ENCODE results near the gene TFIP11. TPM values are rescaled to one million over a fixed set of nuclear protein-coding genes. Genes with fewer than 3 reads are reported as not detected.

Gene TFIP11
- total and polyA plus RNA-seq, 10 of the 15 experiments (the other 5 are each of a cell fraction or from before 2014, with no cell fraction given): 14.2 to 43.3 (median 31.9) TPM

- WGBS (ENCODE audit: insufficient coverage, insufficient replicate concordance, low lambda C conversion rate, missing lambda C conversion rate): 94% methylated on average over 2 of the region's 2 CpGs
- ChIA-PET CTCF (no interaction called here), RAD21 (ENCODE audit: unreplicated experiment) (no interaction called here), SMC1A (ENCODE audit: uncharacterized antibody, unreplicated experiment) (no interaction called here), POLR2A (no interaction called here)
- TF ChIP-seq RB1 (IDR thresholded peaks at IDR 0.05; ENCODE audit: borderline replicate concordance) (no peak), ATF2 (IDR thresholded peaks at IDR 0.05; ENCODE audit: low read length) (no peak), PKNOX1 (IDR thresholded peaks at IDR 0.05) (no peak), SREBF1 (IDR thresholded peaks at IDR 0.05; ENCODE audit: low read length) (no peak), TBL1XR1 (IDR thresholded peaks at IDR 0.05; ENCODE audit: low read depth, low read length) (no peak), PAX8 (IDR thresholded peaks at IDR 0.05) (no peak), SP1 (IDR thresholded peaks at IDR 0.05; ENCODE audit: low read depth, low read length) (no peak), SUZ12 (IDR thresholded peaks at IDR 0.05; ENCODE audit: unreplicated experiment) (no peak), CBFB (IDR thresholded peaks at IDR 0.05; ENCODE audit: low read depth) (no peak)
- no peaks in the 10 kb centered on the region; the same call in 1 of the 2 replicates for H3K79me2 ChIP-seq (ENCODE audit: control insufficient read depth, insufficient read depth, low read length)
- in situ Hi-C loops (cut with MboI) (no loop called here), intact Hi-C loops (cut with micrococcal nuclease; ENCODE audit: unreplicated experiment) (no loop called here)
- H3K4me2 ChIP-seq (ENCODE audit: control insufficient read depth, insufficient read depth): no peak overlapping the region
- FAIRE-seq (no peak), ATAC-seq (no peak), DNase-seq (ENCODE audit: low read depth, low spot score) (no peak)
- H3K27me3 ChIP-seq (replicated peaks in 1 of 2; ENCODE audit: control insufficient read depth in 2 of 2, insufficient read depth in 2 of 2, low read length in 1 of 2): no peaks in the 10 kb centered on the region
- H3K27ac ChIP-seq (ENCODE audit: control insufficient read depth, insufficient read depth): no peak overlapping the region
- no peak overlapping the region for H3K4me3 ChIP-seq
- no peak overlapping the region for H3K9ac ChIP-seq (ENCODE audit: control insufficient read depth, insufficient read depth, low read length)
- BruUV-seq (replicated peaks): no TSS peak
- H4K20me1 ChIP-seq (ENCODE audit: control insufficient read depth, insufficient read depth): no peaks in the 10 kb centered on the region
- no peaks in the 10 kb centered on the region for H3K9me3 ChIP-seq (replicated peaks; ENCODE audit: control insufficient read depth, insufficient read depth, low read length)
- no peak overlapping the region for H2AFZ ChIP-seq (ENCODE audit: control insufficient read depth, low read depth, low read length)
- H3K4me1 ChIP-seq (ENCODE audit: control insufficient read depth, insufficient read depth, low read length): no peaks in the 10 kb centered on the region
- H3K36me3 ChIP-seq (ENCODE audit: control insufficient read depth in 2 of 2, insufficient read depth in 2 of 2, low read length in 1 of 2): no peaks in the 10 kb centered on the region; a peak in 2 of 4 replicates
Measured at GRCh38 chr22:26551568-26551967, 39.3 kb upstream of the TFIP11 start.

Measured in GM12878 (cell line).